ENCODE data around the gene ANKRD13D.

Gene ANKRD13D

DNA sequence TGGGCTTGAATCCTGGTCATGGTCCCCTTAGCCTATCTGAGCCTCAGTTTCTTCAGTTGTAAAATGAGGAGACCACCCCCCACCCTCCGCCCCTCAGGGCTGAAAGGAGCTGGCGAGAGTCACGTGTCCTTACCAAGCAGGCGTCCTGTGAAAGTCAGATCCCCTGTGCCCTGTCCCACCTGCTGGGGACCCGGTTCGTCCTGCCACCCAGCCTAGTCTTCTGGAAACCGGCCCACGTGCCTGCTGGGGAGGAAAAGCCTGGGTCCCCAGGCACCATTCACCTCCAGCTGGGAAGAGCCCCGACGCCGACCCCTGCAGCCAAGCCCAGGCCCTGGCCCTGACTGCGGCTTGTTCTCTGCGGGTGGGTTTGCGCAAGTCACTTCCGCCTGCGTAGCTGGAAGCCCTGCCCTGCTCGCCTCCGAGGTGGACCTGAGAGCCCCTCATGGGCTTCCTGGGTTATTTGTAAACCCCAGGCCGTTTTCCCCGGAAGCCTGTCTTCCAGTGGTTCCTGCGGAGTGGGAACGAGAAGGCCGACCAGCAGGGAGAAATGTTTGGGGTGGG, 13.5 kb downstream of the ANKRD13D start:
- no peak for DNase-seq (ENCODE audit: low read depth)

DNA sequence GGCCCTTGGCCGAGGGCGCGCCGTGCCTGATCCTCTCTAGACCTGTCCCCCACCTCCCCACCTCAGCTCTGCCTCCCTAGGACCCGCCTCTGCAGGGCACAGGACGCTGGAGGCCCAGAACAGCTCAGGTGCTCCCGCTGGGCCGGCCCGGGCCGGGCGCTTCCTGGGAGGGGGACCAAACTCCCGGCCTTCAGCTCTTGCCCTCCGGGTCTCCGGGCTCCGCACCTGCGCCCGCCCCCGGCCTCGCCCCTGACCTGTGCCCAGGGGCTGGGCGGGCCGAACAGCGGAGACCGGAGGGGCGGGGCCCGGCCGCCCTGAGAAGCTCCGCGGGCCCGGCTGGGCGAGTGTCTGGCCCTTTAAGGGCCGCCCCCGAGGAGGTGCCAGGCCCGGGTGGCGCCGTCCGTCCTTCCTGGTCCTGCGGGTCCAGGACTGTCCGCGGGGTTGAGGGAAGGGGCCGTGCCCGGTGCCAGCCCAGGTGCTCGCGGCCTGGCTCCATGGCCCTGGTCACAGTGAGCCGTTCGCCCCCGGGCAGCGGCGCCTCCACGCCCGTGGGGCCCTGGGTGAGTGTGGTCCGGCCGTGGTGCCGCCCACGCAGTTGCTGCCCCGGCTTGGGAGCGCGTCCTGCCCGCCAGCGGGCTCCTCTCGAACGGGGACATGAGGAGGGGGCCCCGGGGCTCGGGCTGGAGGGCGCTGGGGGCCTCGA, 14.2 kb downstream of the ANKRD13D start, which contains the start of gene SSH3:
SSH3 (plus strand) TSS at position 399 of the 703 bp plus-strand sequence; CDS start at position 495, 96 bp downstream.
- no peak for DNase-seq (ENCODE audit: low read depth)

DNA sequence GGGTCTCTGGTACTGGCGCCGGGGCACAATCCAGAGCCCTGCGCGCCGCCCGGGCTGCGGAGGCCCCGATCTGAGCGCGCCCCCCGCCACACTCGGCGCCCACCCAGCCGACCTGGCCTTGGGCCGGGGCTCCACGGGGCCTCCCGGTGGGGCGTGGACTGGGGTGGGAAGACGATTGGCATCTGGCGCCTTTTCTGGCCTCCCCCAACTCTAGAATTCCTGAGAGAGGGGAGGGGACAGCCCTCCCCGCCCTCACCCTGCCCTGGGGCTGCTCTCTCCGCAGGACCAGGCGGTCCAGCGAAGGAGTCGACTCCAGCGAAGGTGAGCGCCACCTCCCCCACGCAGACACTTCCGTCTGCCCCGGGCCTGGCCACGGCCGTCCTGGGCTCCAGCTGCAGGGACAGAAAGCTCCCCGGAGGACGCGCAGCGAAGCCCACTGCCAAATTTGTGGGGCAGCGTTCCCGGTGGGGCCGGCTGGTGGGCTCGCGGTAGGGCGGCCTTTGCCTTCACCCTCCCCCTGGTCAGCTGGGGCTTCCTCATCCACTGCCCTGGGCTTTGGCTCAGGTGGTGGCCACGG, 14.8 kb downstream of the ANKRD13D start:
- no peak for DNase-seq (ENCODE audit: low read depth)

DNA sequence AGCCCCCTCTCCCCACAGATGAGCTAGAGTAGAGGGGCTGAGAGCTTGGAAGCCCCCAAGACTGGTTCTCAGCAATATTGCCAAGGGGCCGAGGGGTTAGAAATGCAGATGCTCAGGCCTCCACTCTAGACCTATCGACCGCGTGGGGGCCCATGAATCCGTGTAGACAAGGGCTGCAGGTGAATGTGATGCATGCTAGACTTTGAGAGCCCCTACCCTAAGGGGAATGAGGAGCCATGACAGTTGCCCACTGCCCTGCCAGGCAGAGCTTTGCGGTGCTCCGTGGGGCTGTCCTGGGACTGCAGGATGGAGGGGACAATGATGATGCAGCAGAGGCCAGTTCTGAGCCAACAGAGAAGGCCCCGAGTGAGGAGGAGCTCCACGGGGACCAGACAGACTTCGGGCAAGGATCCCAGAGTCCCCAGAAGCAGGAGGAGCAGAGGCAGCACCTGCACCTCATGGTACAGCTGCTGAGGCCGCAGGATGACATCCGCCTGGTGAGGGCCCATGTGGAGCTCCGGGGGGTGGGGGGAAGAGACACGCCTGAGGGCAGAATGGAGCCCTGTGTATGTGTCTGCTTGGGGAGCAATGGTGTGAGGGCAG, 15.5 kb downstream of the ANKRD13D start:
- no peak for DNase-seq (ENCODE audit: low read depth)

DNA sequence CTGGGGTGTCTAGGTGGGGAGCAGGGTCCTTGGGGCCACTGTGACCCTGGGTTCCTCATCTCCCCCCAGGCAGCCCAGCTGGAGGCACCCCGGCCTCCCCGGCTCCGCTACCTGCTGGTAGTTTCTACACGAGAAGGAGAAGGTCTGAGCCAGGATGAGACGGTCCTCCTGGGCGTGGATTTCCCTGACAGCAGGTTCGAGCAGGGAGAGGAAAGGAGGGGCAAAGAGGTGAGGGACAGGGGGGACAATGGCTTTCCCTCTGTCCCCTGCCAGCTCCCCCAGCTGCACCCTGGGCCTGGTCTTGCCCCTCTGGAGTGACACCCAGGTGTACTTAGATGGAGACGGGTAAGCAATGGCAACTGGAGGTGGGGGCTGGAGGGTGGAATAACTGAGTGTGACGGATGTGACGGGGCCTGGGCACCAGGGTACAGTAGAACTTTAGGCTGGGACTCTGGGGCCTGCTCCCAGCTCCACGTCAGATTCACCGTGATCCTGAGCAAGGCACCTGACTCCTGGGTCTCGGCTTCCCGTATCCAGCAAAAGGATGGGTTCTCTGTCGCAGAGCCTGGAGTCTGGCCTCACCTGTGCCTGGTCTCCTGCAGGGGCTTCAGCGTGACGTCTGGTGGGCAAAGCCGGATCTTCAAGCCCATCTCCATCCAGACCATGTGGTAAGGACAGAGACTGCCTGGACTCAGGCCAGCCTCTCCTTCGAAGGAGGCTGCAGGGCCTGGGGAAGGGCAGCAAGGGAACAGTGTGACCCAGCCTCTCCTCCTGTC, 17.9 kb downstream of the ANKRD13D start:
- no peak for DNase-seq (ENCODE audit: low read depth)

DNA sequence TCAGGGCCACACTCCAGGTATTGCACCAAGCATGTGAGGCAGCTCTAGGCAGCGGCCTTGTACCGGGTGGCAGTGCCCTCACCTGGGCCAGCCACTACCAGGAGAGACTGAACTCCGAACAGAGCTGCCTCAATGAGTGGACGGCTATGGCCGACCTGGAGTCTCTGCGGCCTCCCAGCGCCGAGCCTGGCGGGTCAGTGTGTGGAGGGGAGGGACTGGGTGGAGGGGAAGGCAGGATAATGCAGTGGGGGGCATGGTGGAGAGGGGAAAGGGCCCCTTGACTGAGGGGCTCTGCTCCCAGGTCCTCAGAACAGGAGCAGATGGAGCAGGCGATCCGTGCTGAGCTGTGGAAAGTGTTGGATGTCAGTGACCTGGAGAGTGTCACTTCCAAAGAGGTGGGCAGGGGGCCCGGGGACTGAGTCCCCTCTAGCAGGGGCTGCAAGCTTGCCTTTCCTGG, 18.5 kb downstream of the ANKRD13D start:
- DNase-seq (ENCODE audit: low read depth): no peak

DNA sequence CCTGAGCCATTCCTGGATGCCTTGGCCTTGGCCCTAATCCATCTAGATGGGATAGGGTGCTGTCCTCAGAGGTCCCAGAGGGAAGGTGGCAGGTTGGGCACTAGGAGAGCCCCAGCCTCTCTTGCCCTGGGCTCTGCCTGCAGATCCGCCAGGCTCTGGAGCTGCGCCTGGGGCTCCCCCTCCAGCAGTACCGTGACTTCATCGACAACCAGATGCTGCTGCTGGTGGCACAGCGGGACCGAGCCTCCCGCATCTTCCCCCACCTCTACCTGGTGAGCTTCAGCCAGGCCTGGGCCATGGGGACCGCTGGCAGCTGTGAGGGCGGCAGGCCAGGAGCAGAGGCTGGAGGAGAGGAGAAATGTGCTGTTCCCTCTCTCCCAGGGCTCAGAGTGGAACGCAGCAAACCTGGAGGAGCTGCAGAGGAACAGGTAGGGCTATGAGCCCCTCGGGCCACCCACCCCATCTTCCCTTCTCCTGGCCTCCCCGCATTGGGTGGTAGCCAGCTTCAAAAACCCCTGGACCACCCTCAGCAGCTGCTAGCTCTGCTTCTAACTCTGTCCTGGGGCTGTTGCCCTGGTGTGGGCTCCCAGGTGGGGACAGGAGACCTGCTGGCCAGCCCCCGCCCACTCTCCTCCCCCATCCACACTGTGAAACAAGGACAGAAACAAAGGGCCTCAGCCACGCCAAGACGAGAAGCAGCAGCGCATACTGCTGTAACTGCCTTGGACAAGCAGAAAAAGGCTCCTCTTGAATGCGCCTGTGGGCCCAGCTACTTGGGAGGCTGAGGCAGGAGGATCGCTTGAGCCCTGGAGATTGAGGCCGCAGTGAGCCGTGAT, 19.1 kb downstream of the ANKRD13D start:
- DNase-seq (ENCODE audit: low read depth): no peak

DNA sequence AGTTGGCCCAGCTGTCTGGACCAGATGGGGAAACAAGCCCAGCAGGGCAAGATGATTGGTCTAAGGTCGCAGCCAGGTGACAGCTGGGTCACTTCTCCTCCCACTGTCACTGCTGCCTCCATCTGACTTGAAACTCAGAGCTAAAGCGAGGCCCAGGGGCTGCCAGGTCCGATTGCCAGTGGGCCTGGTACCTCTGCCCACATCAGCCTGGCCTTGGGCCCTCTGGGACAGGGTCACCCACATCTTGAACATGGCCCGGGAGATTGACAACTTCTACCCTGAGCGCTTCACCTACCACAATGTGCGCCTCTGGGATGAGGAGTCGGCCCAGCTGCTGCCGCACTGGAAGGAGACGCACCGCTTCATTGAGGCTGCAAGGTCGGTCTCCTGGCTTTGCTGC, 20.1 kb downstream of the ANKRD13D start:
- no peak for DNase-seq (ENCODE audit: low read depth)

DNA sequence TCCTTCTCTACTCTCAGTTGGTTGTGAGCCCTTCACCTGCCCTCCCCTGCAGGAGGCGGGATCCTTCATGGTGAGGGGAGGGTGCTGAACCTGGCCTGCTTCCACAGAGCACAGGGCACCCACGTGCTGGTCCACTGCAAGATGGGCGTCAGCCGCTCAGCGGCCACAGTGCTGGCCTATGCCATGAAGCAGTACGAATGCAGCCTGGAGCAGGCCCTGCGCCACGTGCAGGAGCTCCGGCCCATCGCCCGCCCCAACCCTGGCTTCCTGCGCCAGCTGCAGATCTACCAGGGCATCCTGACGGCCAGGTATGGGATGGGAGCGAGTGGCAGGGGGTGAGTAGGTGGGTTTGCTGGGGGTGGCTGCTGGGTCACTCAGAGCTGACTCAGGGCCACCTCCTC, 20.6 kb downstream of the ANKRD13D start:
- no peak for DNase-seq (ENCODE audit: low read depth)

DNA sequence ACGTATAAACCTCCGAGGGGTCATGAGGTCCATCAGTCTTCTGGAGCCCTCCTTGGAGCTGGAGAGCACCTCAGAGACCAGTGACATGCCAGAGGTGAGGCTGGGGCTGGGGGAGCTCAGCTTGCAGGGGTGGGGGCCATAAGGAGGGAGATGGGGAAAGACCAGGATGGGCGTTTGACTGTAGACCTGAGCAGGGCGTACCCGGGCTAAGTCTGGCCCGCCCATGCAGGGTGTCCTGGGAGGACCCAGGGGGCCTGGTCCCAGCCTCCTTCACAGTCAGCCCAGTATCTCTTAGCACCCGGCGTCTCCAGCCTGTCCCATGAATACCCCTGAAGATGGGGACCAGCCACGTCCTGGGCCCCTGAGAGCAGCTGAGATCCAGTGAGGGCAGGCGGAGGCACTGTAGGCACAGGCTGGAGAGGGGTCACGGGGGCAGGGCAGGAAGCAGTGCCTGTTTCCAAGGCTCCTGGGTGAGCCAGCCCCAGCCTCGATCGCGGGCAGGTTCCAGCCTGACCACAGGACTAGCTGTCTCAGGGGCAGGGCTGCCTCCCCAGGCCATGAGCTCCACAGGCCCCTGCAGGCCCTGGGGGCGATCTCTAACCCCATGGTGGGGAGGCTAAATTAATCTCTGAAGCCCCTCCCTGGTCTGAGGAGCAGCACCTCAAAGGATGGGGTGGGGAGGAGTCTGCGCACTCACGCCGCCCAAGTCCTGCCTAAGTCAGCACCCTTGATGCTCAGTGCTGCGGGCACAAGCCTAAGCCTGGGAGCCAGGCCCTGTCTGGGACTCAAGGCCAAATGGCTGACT, 21.3 kb downstream of the ANKRD13D start:
- no peak for DNase-seq (ENCODE audit: low read depth)

DNA sequence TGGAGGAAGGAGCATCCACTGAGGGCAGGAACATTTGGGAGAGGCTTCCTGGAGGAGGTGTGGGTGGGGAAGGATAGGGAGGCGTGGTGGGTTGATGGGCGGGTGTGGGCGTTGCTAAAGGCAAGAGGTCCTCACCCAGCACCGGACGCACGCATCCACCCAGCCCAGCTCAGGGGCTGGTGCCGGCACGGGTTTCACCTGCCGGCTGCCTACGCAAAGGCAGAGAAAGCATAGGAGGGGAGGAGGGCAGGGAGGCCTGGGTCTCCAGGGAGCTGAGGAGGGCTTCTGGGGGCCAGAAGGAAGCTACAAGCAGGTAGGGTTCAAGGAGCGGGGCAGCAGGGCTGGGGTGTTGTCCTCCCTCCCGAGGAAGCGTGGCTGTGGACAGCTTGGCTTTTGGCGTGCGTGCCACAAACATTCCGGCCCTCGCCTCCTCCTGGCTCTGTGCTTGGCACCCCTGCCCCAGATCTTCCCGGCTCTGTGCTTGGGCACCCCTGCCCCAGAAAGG, 22.0 kb downstream of the ANKRD13D start:
- no peak for DNase-seq (ENCODE audit: low read depth)

DNA sequence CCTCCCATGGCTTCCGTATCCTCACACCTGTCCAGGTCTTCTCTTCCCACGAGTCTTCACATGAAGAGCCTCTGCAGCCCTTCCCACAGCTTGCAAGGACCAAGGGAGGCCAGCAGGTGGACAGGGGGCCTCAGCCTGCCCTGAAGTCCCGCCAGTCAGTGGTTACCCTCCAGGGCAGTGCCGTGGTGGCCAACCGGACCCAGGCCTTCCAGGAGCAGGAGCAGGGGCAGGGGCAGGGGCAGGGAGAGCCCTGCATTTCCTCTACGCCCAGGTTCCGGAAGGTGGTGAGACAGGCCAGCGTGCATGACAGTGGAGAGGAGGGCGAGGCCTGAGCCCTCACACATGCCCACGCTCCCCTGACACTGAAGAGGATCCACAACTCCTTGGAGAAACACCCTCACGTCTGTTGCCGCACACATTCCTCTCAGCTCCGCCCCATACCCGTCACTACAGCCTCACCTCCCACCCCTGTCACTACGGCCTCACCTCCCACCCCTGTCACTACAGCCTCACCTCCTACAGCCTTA, 22.5 kb downstream of the ANKRD13D start:
- no peak for DNase-seq (ENCODE audit: low read depth)

DNA sequence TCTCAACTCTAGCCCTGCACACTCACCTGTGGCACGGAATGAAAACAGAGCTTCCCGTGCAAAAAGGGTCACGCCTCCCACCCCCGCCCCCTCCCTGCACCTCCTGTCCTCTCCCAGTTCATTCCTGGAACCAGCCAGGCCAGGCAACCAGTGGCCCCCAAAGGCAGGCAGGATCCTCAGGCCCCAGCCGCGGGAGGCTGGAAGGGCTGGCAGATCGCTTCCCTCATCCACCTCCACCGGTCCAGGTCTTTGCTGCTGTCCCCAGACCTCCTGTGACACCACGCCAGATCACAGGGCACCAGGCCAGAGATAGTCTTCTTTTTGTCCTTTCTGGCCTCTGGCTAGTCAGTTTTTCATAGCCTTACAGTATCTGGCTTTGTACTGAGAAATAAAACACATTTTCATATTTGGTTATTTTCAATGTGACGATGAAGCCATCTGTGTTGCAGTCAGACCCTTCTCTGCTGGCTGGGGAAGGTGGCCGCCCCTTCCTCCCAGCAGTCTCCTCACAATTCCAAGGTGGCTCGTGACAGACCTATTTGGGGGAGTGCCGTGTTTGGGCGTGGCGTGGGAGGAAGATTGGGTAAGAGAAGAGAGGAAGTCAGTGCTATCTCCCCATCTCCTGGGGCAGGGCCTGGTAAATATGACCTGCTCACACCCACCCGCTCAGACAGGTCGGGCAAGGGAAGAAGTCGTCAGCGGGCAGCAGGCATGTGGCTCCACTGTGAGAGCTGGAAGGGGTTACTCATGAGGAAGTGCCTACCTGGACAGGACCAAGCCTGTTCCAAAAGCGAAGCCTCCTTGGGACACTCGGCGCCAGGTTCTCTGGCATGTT, 23.3 kb downstream of the ANKRD13D start:
- DNase-seq (ENCODE audit: low read depth): no peak

DNA sequence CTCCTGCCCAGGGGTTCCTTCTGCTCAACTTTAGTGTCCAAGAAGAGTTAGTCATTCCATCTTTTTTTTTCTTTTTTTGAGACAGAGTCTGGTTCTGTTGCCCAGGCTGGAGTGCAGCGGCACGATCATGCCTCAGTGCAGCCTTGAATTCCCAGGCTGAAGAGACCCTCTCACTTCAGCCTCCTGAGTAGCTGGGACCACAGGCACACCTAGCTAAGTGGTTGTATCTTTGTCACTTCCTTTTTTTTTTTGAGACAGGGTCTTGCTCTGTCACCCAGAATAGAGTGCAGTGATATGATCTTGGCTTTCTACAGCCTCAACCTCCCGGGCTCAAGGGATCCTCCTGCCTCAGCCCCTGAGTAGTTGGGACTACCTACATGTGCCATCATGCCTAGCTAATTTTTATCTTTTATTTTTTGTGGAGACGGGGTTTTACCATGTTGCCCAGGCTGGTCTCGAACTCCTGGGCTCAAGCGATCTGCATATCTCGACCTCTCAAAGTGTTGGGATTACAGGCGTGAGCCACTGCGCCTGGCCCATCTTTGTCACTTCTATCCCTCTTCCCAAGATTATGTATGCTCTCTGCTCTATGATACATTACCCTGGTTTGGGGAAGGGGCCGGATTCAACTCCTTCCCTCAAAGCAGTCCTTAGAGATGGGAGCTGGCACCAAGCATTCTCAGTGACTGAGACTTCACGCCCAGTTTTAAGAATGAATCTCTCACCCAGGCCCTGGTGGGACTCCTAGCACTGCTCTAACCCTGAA, 24.2 kb downstream of the ANKRD13D start:
- no peak for DNase-seq (ENCODE audit: low read depth)

DNA sequence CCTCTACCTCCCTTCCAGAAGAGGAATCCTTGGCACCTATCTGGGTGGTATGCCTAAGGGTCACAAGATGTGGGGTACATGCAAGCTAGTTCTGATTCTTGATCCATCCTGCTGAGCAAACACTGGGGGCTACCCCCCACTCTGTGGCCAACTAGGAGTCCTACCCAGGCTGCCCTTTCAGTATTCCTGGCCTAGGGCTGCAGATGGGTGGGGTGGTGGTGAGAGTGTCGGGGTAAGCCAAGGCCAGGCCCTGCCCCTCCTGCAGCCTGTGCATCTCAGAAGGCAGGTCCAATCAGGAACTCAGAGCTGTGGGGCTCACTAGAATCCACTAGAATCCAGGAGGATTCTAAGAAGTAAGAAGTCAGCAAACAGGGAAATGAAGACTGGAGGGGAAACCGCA, 25.1 kb downstream of the ANKRD13D start:
- no peak for DNase-seq (ENCODE audit: low read depth)

DNA sequence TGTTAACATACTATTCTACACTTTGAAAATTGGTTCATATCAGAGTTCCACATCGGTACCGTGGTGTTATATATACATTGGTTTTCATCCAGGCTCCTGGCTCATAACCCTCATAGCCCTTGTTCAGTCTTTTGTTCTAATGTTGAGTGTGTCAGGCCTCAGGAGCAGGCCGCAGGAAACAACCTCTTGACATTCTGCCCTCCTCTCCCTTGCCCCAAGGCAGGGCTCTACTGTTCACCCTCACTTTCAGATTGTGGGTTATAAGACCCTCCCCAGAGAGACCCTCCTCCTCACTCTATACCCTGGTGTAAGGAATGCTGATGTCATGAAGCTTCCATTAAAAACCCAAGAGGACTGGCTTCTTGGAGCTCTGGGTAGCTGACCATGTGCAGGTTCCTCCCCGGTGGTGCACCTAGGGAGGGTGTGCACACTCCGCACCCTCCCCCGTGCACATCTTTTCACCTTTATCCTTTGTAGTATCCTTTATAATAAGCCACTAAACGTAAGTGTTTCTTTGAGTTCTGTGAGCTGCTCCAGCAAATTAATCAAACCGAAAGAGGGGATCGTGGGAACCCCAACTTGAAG, 26.3 kb downstream of the ANKRD13D start:
- DNase-seq (ENCODE audit: low read depth): no peak

DNA sequence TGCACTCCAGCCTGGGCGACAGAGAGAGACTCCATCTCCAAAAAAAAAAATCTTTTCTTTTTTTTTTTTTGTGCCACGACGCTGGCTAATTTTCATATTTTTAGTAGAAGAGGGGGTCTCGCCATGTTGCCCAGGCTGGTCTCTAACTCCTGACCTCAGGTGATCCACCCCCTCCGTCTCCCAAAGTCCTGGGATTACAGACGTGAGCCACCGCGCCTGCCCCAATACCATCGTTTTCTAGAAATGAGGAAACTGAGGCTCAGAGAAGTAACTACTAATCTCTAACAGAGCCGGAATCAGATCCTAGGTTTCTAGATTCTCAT, 27.7 kb downstream of the ANKRD13D start:
- DNase-seq (ENCODE audit: low read depth): no peak

Data from T follicular helper cell (primary cell).